HepG2 (cell line): Measurements from ENCODE around the gene VEGFA. TPM values are rescaled to one million over a fixed set of nuclear protein-coding genes. Genes with fewer than 3 reads are reported as not detected.

Source experiments
- AGO2 ChIP-seq: fragments of 200-400 bp; formaldehyde crosslinking; optimal IDR thresholded peaks from 2 replicates; pipeline ENCODE3; 2017; ENCODE audit warnings: mild to moderate bottlenecking, low read depth, low read length, moderate library complexity
- ATF7-NPFF ChIP-seq: sonication (generic); formaldehyde crosslinking; IDR thresholded peaks from 2 replicates; pipeline ENCODE4 v1.8.1; 2023; ENCODE audit warnings: mild to moderate bottlenecking, low read depth, missing genetic modification reagents, moderate library complexity
- HNF1B ChIP-seq: sonication (generic); formaldehyde crosslinking; IDR thresholded peaks from 2 replicates; pipeline ENCODE4 v1.5.1; 2020; ENCODE audit warnings: mild to moderate bottlenecking, moderate library complexity, missing genetic modification reagents
- HNF4G ChIP-seq, 2 experiments: sonication (generic) in 1 of 2; formaldehyde crosslinking in 1 of 2; IDR thresholded peaks; 2 replicates each; pipeline versions ENCODE4 v1.4.0 to v1.6.1; 2011 to 2020; ENCODE audit warnings: borderline replicate concordance in 2 of 2, low read depth in 2 of 2, mild to moderate bottlenecking in 2 of 2, low read length in 1 of 2, missing genetic modification reagents in 1 of 2, moderate library complexity in 1 of 2
- MAFG ChIP-seq: sonication (generic); formaldehyde crosslinking; IDR thresholded peaks from 2 replicates; pipeline ENCODE4 v1.5.1; 2020; ENCODE audit warnings: mild to moderate bottlenecking, missing genetic modification reagents
- NCOA2 ChIP-seq: sonication (generic); formaldehyde crosslinking; IDR thresholded peaks from 2 replicates; pipeline ENCODE4 v1.8.0; 2022; ENCODE audit warnings: inconsistent platforms
- POLR2AphosphoS5 ChIP-seq: IDR thresholded peaks from 2 replicates; pipeline ENCODE4 v1.6.1; 2012; ENCODE audit warnings: low read depth, low read length
- SETDB1 ChIP-seq: sonication (generic); formaldehyde crosslinking; IDR thresholded peaks from 2 replicates; pipeline ENCODE4 v1.5.1; 2020; ENCODE audit warnings: missing genetic modification reagents, mild to moderate bottlenecking, borderline replicate concordance
- THAP11 ChIP-seq: IDR thresholded peaks from 2 replicates; pipeline ENCODE4 v1.6.1; 2016; ENCODE audit warnings: missing biosample characterization, missing genetic modification reagents
- ZBTB1 ChIP-seq: sonication (generic); formaldehyde crosslinking; IDR thresholded peaks from 2 replicates; pipeline ENCODE4 v1.4.0; 2020; ENCODE audit warnings: missing genetic modification reagents, borderline replicate concordance
- polyA plus RNA-seq, 8 experiments: library from polyadenylated mRNA; depleted of rRNA in 3 of 8; stranded (reverse) in 7 of 8; unstranded in 1 of 8; fragments of >200 nt; fragmentation: Illumina TruSeq in 4 of 8; extraction: Trizol in 4 of 8; gene quantifications; 2 replicates each; pipeline versions ENCODE4 v1.2.1 to v1.2.3, GENCODE V29; 2011 to 2016; ENCODE audit warnings: low read depth in 4 of 8, missing spikeins in 1 of 8, mixed read lengths in 1 of 8; ENCODE audit not compliant: insufficient read depth in 1 of 8
- total RNA-seq, 5 experiments: library from RNA; depleted of rRNA; stranded (reverse); fragments of >200 nt; fragmentation: Illumina TruSeq; extraction: Trizol; gene quantifications; 2 replicates each; pipeline ENCODE4 v1.2.3, GENCODE V29; 2016; ENCODE audit warnings: low read depth in 1 of 5
- TF ChIP-seq, protein P1 (sequence below): sonication (generic); formaldehyde crosslinking; conservative IDR thresholded peaks from 2 replicates; pipeline ENCODE4 v1.4.0; 2020; ENCODE audit warnings: missing genetic modification reagents

Gene VEGFA
- total and polyA plus RNA-seq, 2 of the 13 experiments (the other 11 are each of a cell fraction or from before 2014, with no cell fraction given): 68.1 to 629 TPM

- TF ChIP-seq ZBTB1 (CRISPR knock-in tag): no peak
- peak; percentile 55 for TF ChIP-seq AGO2
- peak; percentile 71 for TF ChIP-seq POLR2AphosphoS5
- TF ChIP-seq NCOA2 (CRISPR knock-in tag): no peak
- TF ChIP-seq, protein P1, sequence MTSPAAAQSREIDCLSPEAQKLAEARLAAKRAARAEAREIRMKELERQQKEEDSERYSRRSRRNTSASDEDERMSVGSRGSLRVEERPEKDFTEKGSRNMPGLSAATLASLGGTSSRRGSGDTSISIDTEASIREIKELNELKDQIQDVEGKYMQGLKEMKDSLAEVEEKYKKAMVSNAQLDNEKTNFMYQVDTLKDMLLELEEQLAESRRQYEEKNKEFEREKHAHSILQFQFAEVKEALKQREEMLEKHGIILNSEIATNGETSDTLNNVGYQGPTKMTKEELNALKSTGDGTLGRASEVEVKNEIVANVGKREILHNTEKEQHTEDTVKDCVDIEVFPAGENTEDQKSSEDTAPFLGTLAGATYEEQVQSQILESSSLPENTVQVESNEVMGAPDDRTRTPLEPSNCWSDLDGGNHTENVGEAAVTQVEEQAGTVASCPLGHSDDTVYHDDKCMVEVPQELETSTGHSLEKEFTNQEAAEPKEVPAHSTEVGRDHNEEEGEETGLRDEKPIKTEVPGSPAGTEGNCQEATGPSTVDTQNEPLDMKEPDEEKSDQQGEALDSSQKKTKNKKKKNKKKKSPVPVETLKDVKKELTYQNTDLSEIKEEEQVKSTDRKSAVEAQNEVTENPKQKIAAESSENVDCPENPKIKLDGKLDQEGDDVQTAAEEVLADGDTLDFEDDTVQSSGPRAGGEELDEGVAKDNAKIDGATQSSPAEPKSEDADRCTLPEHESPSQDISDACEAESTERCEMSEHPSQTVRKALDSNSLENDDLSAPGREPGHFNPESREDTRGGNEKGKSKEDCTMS (CRISPR knock-in tag): no peak
- no peak for TF ChIP-seq HNF4G (IDR thresholded peaks at IDR 0.05; ENCODE audit: borderline replicate concordance, low read depth, low read length)
- no peak for TF ChIP-seq HNF4G (CRISPR knock-in tag; IDR thresholded peaks at IDR 0.05; ENCODE audit: borderline replicate concordance, low read depth)
- no peak for TF ChIP-seq ATF7-NPFF (CRISPR knock-in tag)
- no peak for TF ChIP-seq THAP11
- TF ChIP-seq SETDB1: no peak
- no peak for TF ChIP-seq MAFG (CRISPR knock-in tag)
- TF ChIP-seq HNF1B (CRISPR knock-in tag): peak; percentile 26; the same call in 1 of the 2 replicates
These were observed 15.3 kb downstream of the VEGFA start (continued) for GRCh38 chr6:43785220-43785752.
